H9 (cell line): ENCODE measurements around the gene MGAT5. TPM values are rescaled to one million over a fixed set of nuclear protein-coding genes. Genes with fewer than 3 reads are reported as not detected.

Experiments
- DNase-seq: peaks from one replicate; pipeline ENCODE4 v3.0.0-alpha.2; 2017
- H2AFZ ChIP-seq: one replicate; pipeline ENCODE4 v1.6.1; 2013; ENCODE audit warnings: mild to moderate bottlenecking, low read length, control low read depth, moderate library complexity
- H2AK5ac ChIP-seq: 2 replicates; pipeline ENCODE4 v1.6.1; 2013; ENCODE audit warnings: low read length, control low read depth, mixed read lengths; ENCODE audit not compliant: insufficient read length
- H2BK120ac ChIP-seq: one replicate; pipeline ENCODE4 v1.6.1; 2013; ENCODE audit warnings: low read depth, mild to moderate bottlenecking, low read length, control low read depth, inconsistent platforms; ENCODE audit not compliant: poor library complexity, severe bottlenecking
- H2BK12ac ChIP-seq: 2 replicates; pipeline ENCODE4 v1.6.1; 2013; ENCODE audit warnings: low read length, control low read depth, mixed read lengths, low read depth; ENCODE audit not compliant: insufficient read length
- H2BK15ac ChIP-seq: 2 replicates; pipeline ENCODE4 v1.6.1; 2013; ENCODE audit warnings: low read depth, low read length, control low read depth
- H2BK20ac ChIP-seq: one replicate; pipeline ENCODE4 v1.6.1; 2013; ENCODE audit warnings: low read depth, mild to moderate bottlenecking, low read length, control low read depth, inconsistent platforms; ENCODE audit not compliant: poor library complexity, severe bottlenecking
- H2BK5ac ChIP-seq: 2 replicates; pipeline ENCODE4 v1.6.1; 2013; ENCODE audit warnings: low read length, control low read depth, mixed read lengths; ENCODE audit not compliant: insufficient read length
- H3K14ac ChIP-seq: 2 replicates; pipeline ENCODE4 v1.6.1; 2013; ENCODE audit warnings: low read length, control low read depth; ENCODE audit not compliant: insufficient read depth
- H3K18ac ChIP-seq: 2 replicates; pipeline ENCODE4 v1.6.1; 2013; ENCODE audit warnings: low read depth, mild to moderate bottlenecking, mixed read lengths, low read length, control low read depth; ENCODE audit not compliant: insufficient read length
- H3K23ac ChIP-seq: 2 replicates; pipeline ENCODE4 v1.6.1; 2013; ENCODE audit warnings: low read length, control low read depth, mixed read lengths, low read depth; ENCODE audit not compliant: insufficient read length
- H3K23me2 ChIP-seq: 2 replicates; pipeline ENCODE4 v1.6.1; 2013; ENCODE audit warnings: low read depth, mild to moderate bottlenecking, mixed read lengths, low read length, control low read depth; ENCODE audit not compliant: insufficient read length, poor library complexity, severe bottlenecking
- H3K27ac ChIP-seq: 2 replicates; pipeline ENCODE4 v1.5.1; 2013; ENCODE audit warnings: low read length, control low read depth, mixed read lengths, low read depth; ENCODE audit not compliant: insufficient read length
- H3K27me3 ChIP-seq: 2 replicates; pipeline ENCODE4 v1.6.1; 2013; ENCODE audit warnings: low read length, control low read depth, inconsistent platforms; ENCODE audit not compliant: insufficient read depth
- H3K4ac ChIP-seq: 2 replicates; pipeline ENCODE4 v1.6.1; 2013; ENCODE audit warnings: low read depth, mild to moderate bottlenecking, control low read depth, inconsistent platforms, low read length, moderate library complexity
- H3K4me1 ChIP-seq: 2 replicates; pipeline ENCODE4 v1.6.1; 2013; ENCODE audit warnings: low read length, control low read depth, inconsistent platforms; ENCODE audit not compliant: insufficient read depth
- H3K4me2 ChIP-seq: 2 replicates; pipeline ENCODE4 v1.6.1; 2013; ENCODE audit warnings: low read length, control low read depth, mixed read lengths; ENCODE audit not compliant: insufficient read length, insufficient read depth
- H3K56ac ChIP-seq: 2 replicates; pipeline ENCODE4 v1.6.1; 2013; ENCODE audit warnings: low read depth, mild to moderate bottlenecking, mixed read lengths, low read length, control low read depth; ENCODE audit not compliant: insufficient read length
- H3K79me1 ChIP-seq: 2 replicates; pipeline ENCODE4 v1.6.1; 2013; ENCODE audit warnings: low read depth, mild to moderate bottlenecking, moderate library complexity, low read length, control low read depth, inconsistent platforms; ENCODE audit not compliant: insufficient read depth, poor library complexity, severe bottlenecking
- H3K79me2 ChIP-seq: 2 replicates; pipeline ENCODE4 v1.6.1; 2013; ENCODE audit warnings: low read length, control low read depth, inconsistent platforms; ENCODE audit not compliant: insufficient read depth
- H3K9ac ChIP-seq: 2 replicates; pipeline ENCODE4 v1.6.1; 2013; ENCODE audit warnings: low read length, control low read depth, mixed read lengths; ENCODE audit not compliant: insufficient read length; ENCODE audit errors: extremely low read depth
- H3K9me3 ChIP-seq: one replicate; pipeline ENCODE4 v1.6.1; 2013; ENCODE audit warnings: low read depth, low read length, inconsistent platforms; ENCODE audit not compliant: control insufficient read depth
- H3T11ph ChIP-seq: one replicate; pipeline ENCODE4 v1.6.1; 2013; ENCODE audit warnings: mild to moderate bottlenecking, low read length, control low read depth, inconsistent platforms
- H4K20me1 ChIP-seq: one replicate; pipeline ENCODE4 v1.6.1; 2013; ENCODE audit not compliant: control insufficient read depth, insufficient read length, insufficient read depth
- H4K5ac ChIP-seq: 2 replicates; pipeline ENCODE4 v1.6.1; 2013; ENCODE audit warnings: low read depth, mild to moderate bottlenecking, mixed read lengths, low read length, control low read depth; ENCODE audit not compliant: insufficient read length
- H4K8ac ChIP-seq: replicated peaks from 2 replicates; pipeline ENCODE4 v1.6.1; 2013; ENCODE audit warnings: low read length, control low read depth, mixed read lengths, low read depth; ENCODE audit not compliant: insufficient read length
- H4K91ac ChIP-seq: 2 replicates; pipeline ENCODE4 v1.6.1; 2013; ENCODE audit warnings: low read depth, mild to moderate bottlenecking, moderate library complexity, mixed read lengths, low read length, control low read depth; ENCODE audit not compliant: insufficient read length
- H3K27ac Mint-ChIP-seq, 3 experiments: 2 replicates in 2 of 3; 3 replicates in 1 of 3; pipeline ENCODE4 v1.8.0; 2020 to 2021; ENCODE audit warnings: mixed read lengths in 3 of 3, mild to moderate bottlenecking in 1 of 3, moderate library complexity in 1 of 3
- H3K27me3 Mint-ChIP-seq: 2 replicates; pipeline ENCODE4 v1.8.0; 2021; ENCODE audit warnings: low read depth, mild to moderate bottlenecking, moderate library complexity, mixed read lengths
- H3K36me3 Mint-ChIP-seq, 3 experiments: 2 replicates in 2 of 3; 3 replicates in 1 of 3; pipeline ENCODE4 v1.8.0; 2020 to 2021; ENCODE audit warnings: low read depth in 3 of 3, mixed read lengths in 3 of 3; ENCODE audit not compliant: insufficient read depth in 1 of 3
- H3K4me1 Mint-ChIP-seq, 2 experiments: 2 replicates each; pipeline ENCODE4 v1.8.0; 2020; ENCODE audit warnings: mixed read lengths in 2 of 2
- H3K4me3 Mint-ChIP-seq, 2 experiments: 2 replicates in 1 of 2; 3 replicates in 1 of 2; pipeline ENCODE4 v1.8.0; 2020 to 2021; ENCODE audit warnings: mild to moderate bottlenecking in 2 of 2, mixed read lengths in 2 of 2, moderate library complexity in 1 of 2
- H3K9me3 Mint-ChIP-seq, 2 experiments: 2 replicates in 1 of 2; 3 replicates in 1 of 2; pipeline ENCODE4 v1.8.0; 2020; ENCODE audit warnings: mild to moderate bottlenecking in 2 of 2, mixed read lengths in 2 of 2, moderate library complexity in 1 of 2
- CTCF ChIP-seq: fragments of 200-600 bp; sonication (generic); conservative IDR thresholded peaks from 3 replicates; pipeline ENCODE4 v1.8.0; 2021; ENCODE audit warnings: antibody characterized with exemption, mild to moderate bottlenecking
- WGBS: extraction: QIAGEN DNeasy Blood & Tissue Kit; methylation state at CpG from one replicate; pipeline ENCODE4 v1.1.7; 2013; ENCODE audit warnings: missing lambda C conversion rate, low lambda C conversion rate, mixed read lengths; ENCODE audit not compliant: insufficient read length; ENCODE audit errors: extremely low coverage; 5-methylcytosine and 5-hydroxymethylcytosine counted together
- total RNA-seq: library from RNA; stranded (reverse); gene quantifications from 2 replicates; pipeline ENCODE4 v1.2.1, GENCODE V29; 2021

MGAT5 gene
- total RNA-seq, 1 experiment from 2014 or later: 25.7 TPM

DNA sequence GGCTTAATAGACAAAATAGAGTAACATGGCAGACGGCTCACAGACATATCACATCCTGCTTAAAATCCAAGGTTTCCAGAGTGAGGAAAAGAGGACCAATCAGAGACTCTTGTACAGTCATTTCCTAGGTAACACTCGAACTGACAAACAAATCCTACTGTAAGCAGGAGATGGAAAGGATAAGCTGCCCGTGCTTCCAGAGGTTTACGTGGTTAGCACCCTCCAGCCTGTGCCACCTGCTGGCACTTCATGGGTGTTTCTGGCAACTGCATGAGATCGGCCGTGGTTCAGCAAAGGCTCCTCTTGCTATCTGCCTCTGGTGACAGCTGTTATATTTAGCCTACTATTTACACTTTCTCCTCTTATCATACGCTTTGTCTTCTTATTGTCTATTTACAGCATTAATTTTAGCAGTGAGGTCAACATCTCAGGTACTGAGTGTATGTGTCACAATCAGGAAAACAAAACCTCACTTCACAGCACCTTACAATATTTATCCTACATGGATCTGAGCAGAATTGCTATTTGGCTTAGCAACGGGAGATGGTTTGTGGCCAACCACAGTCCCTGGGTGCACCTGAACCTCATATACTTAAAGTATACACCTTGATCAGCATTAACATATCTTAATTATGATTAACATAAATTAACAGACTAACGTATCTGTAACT lies 238.0 kb downstream of the MGAT5 start:
- Histone ChIP-seq H2AK5ac (no peak overlapping the region), H3K27me3 (no peaks in the 10 kb centered on the region), H3K79me2 (no peaks in the 10 kb centered on the region), H2BK15ac (no peak overlapping the region), H2BK5ac (no peak overlapping the region), H2BK20ac (no peak overlapping the region), H3K9me3 (no peaks in the 10 kb centered on the region), H3K27ac (no peak overlapping the region), H4K91ac (no peak overlapping the region), H2BK12ac (no peak overlapping the region), H4K5ac (no peak overlapping the region), H3K4me1 (no peaks in the 10 kb centered on the region), H3K4me2 (no peak overlapping the region), H3K23me2 (no peaks in the 10 kb centered on the region), H3T11ph (no peak overlapping the region), H3K23ac (no peak overlapping the region), H4K8ac (no peak overlapping the region), H2BK120ac (no peak overlapping the region), H3K79me1 (no peaks in the 10 kb centered on the region), H3K56ac (no peak overlapping the region), H3K18ac (no peak overlapping the region), H4K20me1 (no peaks in the 10 kb centered on the region), H3K14ac (no peak overlapping the region), H3K4ac (no peak overlapping the region), H3K9ac (no peak overlapping the region), H2AFZ (no peak overlapping the region)
- H3K27ac Mint-ChIP-seq: no peak overlapping the region
- no peaks in the 10 kb centered on the region for H3K27me3 Mint-ChIP-seq
- DNase-seq: no peak
- peaks cover 0 to 6% of the 10 kb centered on the region in 2 experiments; a peak in 3 of 4 replicates for H3K4me1 Mint-ChIP-seq
- H3K4me3 Mint-ChIP-seq: no peak overlapping the region
- TF ChIP-seq CTCF: no peak
- no peaks in the 10 kb centered on the region for H3K9me3 Mint-ChIP-seq
- no CpG with 5 or more reads among the region's 9 CpGs for WGBS
- no peaks in the 10 kb centered on the region for H3K36me3 Mint-ChIP-seq
